AG08396 (cell line): ENCODE results near the gene MECP2.
A peak's percentile ranks its signal among the peaks of the same experiment; 100 is the strongest.

Source experiments
- DNase-seq: peaks from one replicate; pipeline ENCODE4 v3.0.0; 2012; ENCODE audit warnings: low spot score, mixed read lengths

MECP2 gene

GRCh38 chrX:154115750-154116149, 18.2 kb upstream of the MECP2 start:
- no peak for DNase-seq

GRCh38 chrX:154115071-154115470, 17.6 kb upstream of the MECP2 start:
- DNase-seq: no peak

GRCh38 chrX:154114652-154115051, 17.1 kb upstream of the MECP2 start:
- DNase-seq: no peak

- no peak for DNase-seq
These were observed 16.2 kb upstream of the MECP2 start for GRCh38 chrX:154113729-154114128.

- DNase-seq: no peak
These were observed 1.0 kb upstream of the MECP2 start for GRCh38 chrX:154098551-154098950.

- peak; percentile 90 for DNase-seq
These were observed 421 bp downstream of the MECP2 start for GRCh38 chrX:154097003-154097588.

GRCh38 chrX:154096140-154097002, 1.1 kb downstream of the MECP2 start:
- DNase-seq: peak; percentile 27

- DNase-seq: no peak
These were observed 2.7 kb downstream of the MECP2 start for GRCh38 chrX:154094833-154095232.

- no peak for DNase-seq
These were observed 3.6 kb downstream of the MECP2 start for GRCh38 chrX:154093965-154094364.

- DNase-seq: no peak
These were observed 5.1 kb downstream of the MECP2 start for GRCh38 chrX:154092371-154092770.

- no peak for DNase-seq
These were observed 5.8 kb downstream of the MECP2 start for GRCh38 chrX:154091678-154092077.

- DNase-seq: no peak
These were observed 6.8 kb downstream of the MECP2 start for GRCh38 chrX:154090731-154091130.

GRCh38 chrX:154084449-154085300, 12.8 kb downstream of the MECP2 start:
- no peak for DNase-seq

GRCh38 chrX:154083126-154083517, 14.4 kb downstream of the MECP2 start:
- no peak for DNase-seq

GRCh38 chrX:154082396-154083125, 15.0 kb downstream of the MECP2 start:
- DNase-seq: peak; percentile 50

GRCh38 chrX:154077101-154077500, 20.4 kb downstream of the MECP2 start:
- no peak for DNase-seq

- peak; percentile 63 for DNase-seq
These were observed 23.3 kb downstream of the MECP2 start for GRCh38 chrX:154074199-154074598.

- no peak for DNase-seq
These were observed 25.3 kb downstream of the MECP2 start for GRCh38 chrX:154072192-154072591.

GRCh38 chrX:154068560-154068959, 29.0 kb downstream of the MECP2 start:
- no peak for DNase-seq

- no peak for DNase-seq
These were observed 32.7 kb downstream of the MECP2 start for GRCh38 chrX:154064637-154065435.

- DNase-seq: no peak
These were observed 34.3 kb downstream of the MECP2 start for GRCh38 chrX:154063234-154063633.
